Measurements from ENCODE around the gene MGMT. TPM values are rescaled to one million over a fixed set of nuclear protein-coding genes. Genes with fewer than 3 reads are reported as not detected.

The MGMT gene
- polyA plus RNA-seq, 1 donor = 13.9 TPM

GRCh38 chr10:129586898-129587443 is 119.9 kb downstream of the MGMT start:
- DNase-seq (ENCODE audit: low read depth) = no peak

- DNase-seq (ENCODE audit: low read depth) = no peak
These were observed 122.5 kb downstream of the MGMT start for GRCh38 chr10:129589546-129589945.

DNA sequence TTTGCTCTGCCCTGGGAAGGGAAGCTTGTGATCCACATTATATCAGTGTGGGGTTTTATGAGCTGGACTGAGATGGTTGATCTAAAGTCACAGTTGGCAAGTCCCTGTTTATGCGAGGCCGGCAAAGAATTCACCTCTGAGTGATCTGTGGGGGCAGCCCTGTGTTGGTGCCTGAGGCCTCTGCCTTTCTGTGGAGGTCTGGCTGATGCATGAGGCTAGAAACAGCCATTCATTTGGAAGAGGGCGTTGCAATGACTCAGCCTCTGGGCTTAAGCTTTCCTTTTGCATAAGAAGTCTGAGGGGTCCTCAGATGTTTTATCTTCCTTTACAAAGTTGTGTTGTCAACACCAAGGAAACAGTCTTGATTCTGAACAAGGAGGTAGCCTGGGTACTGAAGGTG is 126.9 kb downstream of the MGMT start:
- DNase-seq (ENCODE audit: low read depth) = no peak

DNA sequence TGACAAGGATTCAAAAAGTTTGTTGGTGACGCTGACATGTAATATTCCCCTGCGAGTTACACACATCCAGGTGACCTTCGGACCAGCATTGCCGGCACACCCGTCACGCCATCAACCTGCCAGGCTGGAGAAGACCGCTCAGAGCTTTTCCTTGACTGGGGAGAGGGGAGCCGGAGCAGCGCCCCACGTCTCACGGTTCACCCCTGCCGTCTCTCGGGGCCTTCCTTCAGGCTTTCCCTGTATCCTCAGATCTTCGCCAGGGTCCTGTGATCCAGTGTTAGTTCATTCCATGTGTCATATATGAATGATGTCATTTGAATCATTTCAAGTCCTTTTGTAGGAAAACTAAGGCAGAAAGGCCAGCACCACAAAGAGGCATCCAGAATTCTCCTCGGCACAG is 127.8 kb downstream of the MGMT start:
- DNase-seq (ENCODE audit: low read depth) = no peak

- no peak for DNase-seq (ENCODE audit: low read depth)
These were observed 131.4 kb downstream of the MGMT start for GRCh38 chr10:129598413-129598812.

DNA sequence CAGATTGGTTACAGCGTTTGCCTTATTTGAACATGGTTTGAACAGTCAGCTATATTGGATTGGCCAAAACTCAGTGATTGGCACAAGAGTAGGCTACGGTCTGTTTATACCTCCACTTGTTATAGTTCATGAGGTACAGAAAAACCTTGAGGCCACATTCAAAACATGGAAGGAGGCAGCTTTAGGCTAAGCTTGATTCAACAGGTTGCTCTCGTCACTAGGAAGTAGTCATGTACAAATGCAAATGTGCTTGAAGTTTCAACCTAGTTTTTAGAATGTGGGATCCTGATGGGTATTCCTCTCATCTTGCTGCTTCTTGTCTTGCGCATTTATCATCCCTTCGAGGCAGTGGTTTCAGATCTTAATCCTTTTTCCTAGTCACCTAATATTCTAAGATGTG is 132.1 kb downstream of the MGMT start:
- DNase-seq (ENCODE audit: low read depth) = no peak

DNA sequence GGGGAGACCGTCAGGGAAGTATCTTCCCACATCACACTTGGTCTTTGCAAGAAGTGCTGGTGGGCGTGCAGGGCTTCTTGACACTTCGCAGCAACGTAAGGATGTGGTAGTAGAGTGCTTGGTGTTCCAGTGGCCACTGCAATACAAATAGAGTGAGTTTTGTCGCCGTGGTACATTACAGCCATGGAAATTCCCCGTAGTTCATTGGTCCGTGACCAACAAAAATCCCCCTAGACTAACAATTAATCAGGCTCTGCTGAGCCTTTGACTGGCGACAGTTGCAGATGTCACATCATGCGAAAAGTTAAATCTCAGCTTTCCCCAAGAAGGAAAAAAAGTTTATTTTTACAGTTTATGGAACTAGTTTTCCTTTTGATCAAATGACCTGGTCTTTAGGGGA is 134.7 kb downstream of the MGMT start:
- DNase-seq (ENCODE audit: low read depth) = no peak

DNA sequence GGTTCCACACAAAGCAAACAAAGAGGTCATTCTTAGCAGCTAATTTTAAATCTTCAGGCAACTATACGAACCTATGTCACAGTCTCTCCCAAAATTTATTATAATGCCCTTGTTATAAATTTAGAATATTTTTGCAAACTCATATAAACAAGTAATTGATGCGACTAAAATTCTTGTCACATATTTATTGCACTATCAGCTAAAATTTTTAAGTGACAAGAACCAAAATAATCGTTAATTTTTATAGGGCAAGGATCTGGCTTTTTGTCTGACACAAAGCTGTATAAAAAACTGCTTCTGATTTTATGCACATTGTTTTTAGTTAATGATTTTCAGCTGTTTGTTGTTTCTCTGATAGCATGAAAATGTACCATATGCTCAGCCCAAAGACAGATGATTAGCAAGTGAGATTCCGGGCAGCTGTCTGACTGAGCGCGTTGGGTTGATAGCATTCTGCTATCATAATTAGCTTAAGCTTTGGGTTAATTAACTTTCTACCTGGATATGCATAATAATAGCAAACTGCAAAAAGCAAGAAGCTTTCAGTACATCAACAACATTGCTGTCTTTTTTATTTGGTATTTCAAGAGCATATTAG is 136.0 kb downstream of the MGMT start:
- no peak for DNase-seq (ENCODE audit: low read depth)

DNA sequence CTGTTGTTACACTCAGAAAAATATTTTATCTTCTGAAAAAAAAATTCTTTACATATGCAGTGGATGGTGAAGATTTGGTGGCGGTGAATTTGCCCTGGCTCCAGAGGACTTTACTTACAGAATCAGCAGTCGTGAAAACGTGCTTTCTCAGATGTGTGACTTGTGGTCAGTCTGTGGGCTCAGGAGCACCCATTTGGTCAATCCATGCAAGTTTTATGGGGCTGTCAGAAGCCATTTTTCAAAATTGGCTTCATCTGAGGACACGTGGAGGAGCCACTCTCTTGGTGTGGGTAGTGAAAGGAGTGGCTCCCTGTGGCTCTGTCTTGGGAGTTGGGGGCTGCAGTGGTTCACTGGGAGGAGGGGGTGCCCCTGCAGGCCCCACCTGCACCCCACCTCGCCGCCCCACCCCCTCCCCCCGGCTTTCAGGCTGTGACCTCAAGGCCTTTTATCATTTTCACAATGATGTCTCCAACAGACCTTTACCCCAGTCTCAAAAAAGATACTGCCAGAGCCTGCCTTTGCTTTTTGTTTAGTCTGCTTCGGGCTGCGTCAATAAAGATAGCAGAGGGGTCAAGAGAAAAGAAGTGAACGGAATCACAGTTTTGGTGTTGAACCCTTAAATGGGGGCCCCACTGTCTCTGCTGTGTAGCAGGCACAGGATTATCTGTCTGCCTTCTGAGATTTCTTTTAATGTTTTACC is 137.4 kb downstream of the MGMT start:
- DNase-seq (ENCODE audit: low read depth) = no peak

- no peak for DNase-seq (ENCODE audit: low read depth)
These were observed 138.4 kb downstream of the MGMT start for GRCh38 chr10:129605266-129605985.

DNA sequence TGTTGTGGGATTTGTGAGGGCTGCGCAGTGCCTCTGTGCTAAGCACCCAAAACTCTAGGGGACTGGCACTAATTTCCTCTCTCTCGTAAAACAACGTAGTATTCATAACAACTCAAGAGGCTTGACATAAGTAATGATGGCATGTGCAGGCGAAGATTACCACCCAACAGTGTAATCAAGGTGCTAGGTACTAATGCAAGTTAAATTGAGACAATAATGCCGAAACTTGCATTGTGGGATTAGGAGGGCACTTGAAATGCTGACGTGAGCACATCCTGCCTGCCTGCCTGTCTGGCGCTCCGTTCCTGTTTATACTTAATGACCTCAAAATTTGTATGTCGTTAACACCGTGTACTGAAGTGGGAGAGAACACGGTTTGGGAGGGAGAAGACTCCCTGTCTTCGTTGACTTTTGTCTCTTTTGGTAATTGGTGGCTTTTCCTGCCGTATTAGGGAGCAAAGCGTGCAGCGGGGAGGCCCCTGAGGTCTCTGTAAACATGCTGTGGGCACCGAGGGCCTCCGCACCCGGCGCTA is 139.0 kb downstream of the MGMT start:
- DNase-seq (ENCODE audit: low read depth) = no peak

DNA sequence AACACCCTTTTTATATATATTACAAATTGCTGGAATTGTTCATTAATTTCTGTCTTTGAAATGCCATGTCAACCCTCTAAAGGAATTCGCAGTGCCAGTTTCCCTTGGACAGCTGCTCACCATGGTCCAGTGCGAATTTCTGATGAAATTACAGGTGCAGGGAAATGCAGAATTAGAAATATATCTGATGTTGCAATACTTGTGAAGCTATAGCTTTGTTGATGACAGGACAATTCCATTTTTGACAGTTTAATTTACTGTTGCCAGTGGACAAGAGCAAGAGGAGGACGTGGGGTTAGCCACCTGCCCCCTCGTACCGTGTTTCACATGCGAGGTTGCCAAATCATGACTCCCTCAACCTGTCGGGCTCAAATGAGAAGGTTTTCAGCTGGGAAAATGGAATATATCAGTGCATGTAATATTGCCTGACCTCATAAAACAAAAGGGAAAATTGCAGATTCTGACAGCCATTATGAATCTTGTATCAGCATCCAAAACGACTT is 140.6 kb downstream of the MGMT start:
- no peak for DNase-seq (ENCODE audit: low read depth)

DNA sequence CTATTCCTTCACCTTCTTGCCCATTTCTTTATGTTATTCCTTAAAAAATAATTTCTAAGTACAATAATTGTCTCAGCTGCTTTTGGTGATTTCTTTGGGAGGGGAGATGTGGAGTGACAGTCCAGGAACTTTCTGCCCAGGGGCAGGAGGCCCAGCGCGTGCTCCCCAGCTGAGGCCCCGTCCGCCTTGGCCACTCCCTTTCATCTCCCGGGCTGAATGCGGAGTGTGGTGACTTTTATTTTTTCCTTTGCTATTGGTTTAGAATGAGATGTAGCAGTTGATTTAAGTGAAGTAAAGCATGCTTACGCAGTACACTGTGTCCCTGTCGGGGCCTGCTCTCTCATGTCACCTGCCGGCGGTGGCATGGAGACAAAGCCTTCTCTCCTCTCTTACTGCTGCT is 141.6 kb downstream of the MGMT start:
- DNase-seq (ENCODE audit: low read depth) = no peak

DNA sequence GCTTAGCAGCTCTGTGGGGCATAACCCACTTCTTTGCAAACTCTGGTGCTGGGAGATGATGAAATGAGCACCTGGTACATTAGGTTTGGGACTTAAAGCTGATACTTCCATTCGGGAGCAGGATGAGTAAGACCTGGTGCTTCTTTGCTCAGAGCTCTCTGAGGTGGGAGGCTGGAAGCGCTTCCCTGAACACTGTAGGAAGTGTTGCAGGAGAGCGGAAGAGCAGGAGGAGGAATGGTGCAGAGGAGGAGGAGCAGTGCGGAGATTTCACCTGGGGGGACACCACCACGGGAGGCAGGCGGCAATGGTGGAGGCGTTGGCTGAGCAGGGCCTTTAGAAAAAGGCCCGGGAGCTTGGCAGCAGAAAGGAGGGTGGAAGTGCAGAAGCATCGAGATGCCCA is 142.5 kb downstream of the MGMT start:
- no peak for DNase-seq (ENCODE audit: low read depth)

- no peak for DNase-seq (ENCODE audit: low read depth)
These were observed 145.6 kb downstream of the MGMT start for GRCh38 chr10:129612481-129613109.

DNA sequence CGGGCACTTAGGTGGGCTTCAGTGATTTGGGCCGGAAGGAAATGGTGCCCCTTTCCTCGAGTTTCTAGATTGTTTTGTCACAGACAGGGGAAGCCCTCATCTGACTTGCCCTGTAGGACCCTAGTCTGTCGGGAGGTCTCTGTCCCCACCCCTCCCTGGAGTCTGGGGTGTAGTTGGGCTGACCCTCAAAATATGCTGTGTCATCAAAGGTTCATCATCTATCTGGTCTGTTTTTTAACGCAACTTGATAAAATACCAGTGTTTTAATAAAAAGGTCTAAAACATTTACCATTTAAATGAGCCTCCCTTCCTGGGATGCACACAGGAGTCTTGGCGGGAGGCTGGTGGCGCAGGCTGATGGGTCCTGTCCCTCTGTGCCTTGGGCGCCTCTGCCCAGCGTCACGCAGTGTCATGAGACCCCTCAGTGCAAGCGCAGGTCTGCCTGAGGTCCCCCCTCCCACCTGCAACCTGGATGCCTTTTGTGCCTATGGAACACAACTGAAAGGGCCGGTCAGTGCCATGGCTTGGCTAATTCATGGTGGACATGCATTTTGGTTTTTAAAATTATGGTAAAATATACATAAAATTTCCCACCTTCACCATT is 146.4 kb downstream of the MGMT start:
- DNase-seq (ENCODE audit: low read depth) = no peak

DNA sequence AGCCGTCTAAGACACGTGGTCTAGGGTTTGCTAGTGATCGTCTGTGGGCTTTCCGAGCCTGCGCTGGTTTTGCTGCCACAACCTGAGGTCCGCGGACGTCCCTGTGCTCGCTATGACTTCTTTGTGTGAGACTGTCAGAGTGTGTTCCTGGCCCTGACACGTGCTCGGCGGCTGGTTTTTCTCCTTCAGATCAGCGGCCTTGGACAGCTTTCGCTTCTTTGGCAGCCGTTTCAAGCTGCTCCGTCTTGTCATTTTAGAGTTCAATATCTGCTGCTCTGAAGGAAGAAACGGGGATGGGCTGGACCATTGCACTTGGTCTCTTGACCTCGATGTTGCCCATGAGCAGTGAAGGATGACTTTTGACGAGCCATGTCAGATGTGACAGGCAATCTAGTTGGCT is 147.3 kb downstream of the MGMT start:
- no peak for DNase-seq (ENCODE audit: low read depth)

DNA sequence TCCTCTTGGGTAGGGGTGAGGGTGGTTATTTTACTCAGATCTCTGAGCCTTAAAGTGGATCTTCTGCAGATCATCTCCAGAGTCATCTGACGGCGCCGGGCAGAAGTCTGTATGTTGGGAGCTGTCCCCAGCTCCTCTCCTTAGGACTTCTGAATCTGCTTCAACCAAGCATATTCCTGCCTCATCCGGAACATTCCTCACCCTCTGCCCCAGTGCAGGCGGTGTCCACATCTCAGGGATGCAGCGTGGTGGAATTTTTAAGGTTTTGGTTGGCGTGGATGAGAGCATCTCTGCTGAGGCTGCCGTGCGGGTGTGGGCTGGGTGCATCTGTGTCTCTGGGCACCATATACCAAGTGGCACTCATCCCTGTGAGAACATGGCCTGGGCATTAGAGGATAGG is 148.3 kb downstream of the MGMT start:
- DNase-seq (ENCODE audit: low read depth) = no peak

DNA sequence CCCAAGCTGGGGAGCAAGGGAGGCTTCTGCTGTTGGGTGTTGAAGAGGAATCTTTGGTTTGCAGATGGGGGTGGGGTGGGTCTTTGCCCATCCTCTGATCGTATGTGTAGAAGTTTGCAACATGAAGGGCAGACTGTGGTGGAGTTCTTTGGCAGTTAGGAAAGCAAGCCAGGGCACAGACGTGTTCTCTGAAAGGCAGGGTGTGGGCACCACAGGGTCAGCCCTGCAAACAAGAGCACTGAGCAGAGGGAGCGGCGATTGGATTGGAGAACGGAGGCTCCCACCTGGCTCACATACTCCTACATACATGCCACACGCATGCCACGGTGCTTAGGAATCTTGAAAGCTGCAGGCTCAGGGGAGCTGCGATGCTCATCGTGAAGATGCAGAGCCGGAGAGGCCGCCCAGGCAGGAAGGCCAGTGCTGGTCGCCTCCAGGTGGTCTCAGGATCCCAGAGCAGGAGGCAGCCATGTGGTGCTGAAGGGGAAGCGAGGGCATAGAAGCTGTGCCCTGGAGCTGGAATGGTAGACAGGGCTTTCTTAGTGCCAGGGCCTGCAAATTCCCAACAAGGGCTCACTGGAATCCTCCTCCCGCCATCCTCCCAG is 149.0 kb downstream of the MGMT start:
- no peak for DNase-seq (ENCODE audit: low read depth)

GRCh38 chr10:129617768-129618167 is 150.7 kb downstream of the MGMT start:
- no peak for DNase-seq (ENCODE audit: low read depth)

DNA sequence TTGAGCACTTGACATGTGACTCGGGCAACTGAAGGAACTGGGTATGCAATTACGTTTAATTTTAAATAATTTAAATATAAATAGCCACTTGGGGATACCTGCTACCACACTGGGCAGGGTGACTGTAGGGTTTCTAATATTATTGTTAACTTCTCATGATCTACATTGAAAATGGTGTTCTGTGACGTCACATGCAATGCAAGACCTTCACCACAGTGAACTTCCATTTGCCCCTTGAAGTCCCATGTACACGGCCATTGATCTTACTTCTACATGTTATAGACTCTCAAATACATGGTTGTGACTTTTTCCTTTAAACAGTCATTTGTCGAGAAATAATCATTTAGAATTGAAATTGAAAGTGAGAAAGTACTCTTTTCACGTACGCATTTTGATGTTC is 154.0 kb downstream of the MGMT start:
- DNase-seq (ENCODE audit: low read depth) = no peak

Measured in forelimb muscle (tissue), 1 donor.